ENCODE results near the gene H3-3A. TPM values are rescaled to one million over a fixed set of nuclear protein-coding genes. Genes with fewer than 3 reads are reported as not detected.

H3-3A gene
- total and polyA plus RNA-seq, 2 of the 8 experiments (the other 6 are each of a cell fraction or from before 2014, with no cell fraction given), result 1,157 to 1,223 TPM

GRCh38 chr1:226044514-226045101 lies 17.9 kb upstream of the H3-3A start (continued):
- TF ChIP-seq RNF2 (IDR thresholded peaks at IDR 0.05; ENCODE audit: borderline replicate concordance, low read depth, low read length, missing control alignments, poor library complexity, severe bottlenecking), result no peak
- no peak for TF ChIP-seq SP4 (IDR thresholded peaks at IDR 0.05; ENCODE audit: low read length)
- no peak for TF ChIP-seq SIRT6 (IDR thresholded peaks at IDR 0.05; ENCODE audit: low read length)

Measured in H1 (cell line).